Breast epithelium (tissue), 3 donors: ENCODE measurements around the gene FADS2.

Source experiments
- CTCF ChIP-seq, 3 donors: fragments of 450-650 bp; IDR thresholded peaks; one replicate each; pipeline ENCODE4 v1.5.1; 2016 to 2017; ENCODE audit warnings: antibody characterized with exemption in 3 of 3, mild to moderate bottlenecking in 3 of 3, moderate library complexity in 3 of 3
- POLR2AphosphoS5 ChIP-seq, 3 donors: sonication (generic); formaldehyde crosslinking; IDR thresholded peaks; one replicate each; pipeline ENCODE4 v1.6.1; 2017; ENCODE audit warnings: antibody characterized with exemption in 3 of 3

DNA sequence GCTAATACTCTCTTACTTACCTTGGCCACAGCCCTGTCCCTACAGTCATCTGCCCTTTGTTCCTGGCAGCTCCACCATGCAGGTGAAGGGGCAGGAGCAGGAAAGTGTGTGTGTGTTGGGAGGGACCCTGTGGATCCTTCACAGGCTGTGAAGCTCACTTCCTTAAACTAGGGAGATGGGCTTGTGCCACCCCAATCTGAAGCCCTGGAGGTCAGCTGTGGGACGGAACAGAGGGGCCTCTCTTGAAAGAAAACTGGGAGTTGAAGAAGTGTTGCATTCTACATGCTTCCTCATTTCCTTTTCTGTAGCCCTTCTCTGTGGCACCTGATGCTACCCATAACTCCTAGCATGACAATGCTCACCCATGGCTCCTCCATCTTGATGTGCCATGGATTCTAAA lies 23.0 kb upstream of the FADS2 start:
- TF ChIP-seq CTCF (IDR thresholded peaks at IDR 0.05) (no peak), POLR2AphosphoS5 (IDR thresholded peaks at IDR 0.05) (no peak)
